Activated CD8-positive, alpha-beta memory T cell treated with anti-CD3 and anti-CD28 coated beads, Interleukin-2, amount 50 U/mL, for 1 hour (primary cell): ENCODE measurements around the gene MAD2L1.
"Not testable (repeated sequence)": the region's sequence is repeated elsewhere in the genome, so short reads cannot be mapped to it uniquely, and the experiment has no call there.

ENCODE experiments used
- DNase-seq: peaks from one replicate; pipeline ENCODE4 v3.0.0-alpha.2; 2020; ENCODE audit errors: extremely low read depth

MAD2L1 gene

DNA sequence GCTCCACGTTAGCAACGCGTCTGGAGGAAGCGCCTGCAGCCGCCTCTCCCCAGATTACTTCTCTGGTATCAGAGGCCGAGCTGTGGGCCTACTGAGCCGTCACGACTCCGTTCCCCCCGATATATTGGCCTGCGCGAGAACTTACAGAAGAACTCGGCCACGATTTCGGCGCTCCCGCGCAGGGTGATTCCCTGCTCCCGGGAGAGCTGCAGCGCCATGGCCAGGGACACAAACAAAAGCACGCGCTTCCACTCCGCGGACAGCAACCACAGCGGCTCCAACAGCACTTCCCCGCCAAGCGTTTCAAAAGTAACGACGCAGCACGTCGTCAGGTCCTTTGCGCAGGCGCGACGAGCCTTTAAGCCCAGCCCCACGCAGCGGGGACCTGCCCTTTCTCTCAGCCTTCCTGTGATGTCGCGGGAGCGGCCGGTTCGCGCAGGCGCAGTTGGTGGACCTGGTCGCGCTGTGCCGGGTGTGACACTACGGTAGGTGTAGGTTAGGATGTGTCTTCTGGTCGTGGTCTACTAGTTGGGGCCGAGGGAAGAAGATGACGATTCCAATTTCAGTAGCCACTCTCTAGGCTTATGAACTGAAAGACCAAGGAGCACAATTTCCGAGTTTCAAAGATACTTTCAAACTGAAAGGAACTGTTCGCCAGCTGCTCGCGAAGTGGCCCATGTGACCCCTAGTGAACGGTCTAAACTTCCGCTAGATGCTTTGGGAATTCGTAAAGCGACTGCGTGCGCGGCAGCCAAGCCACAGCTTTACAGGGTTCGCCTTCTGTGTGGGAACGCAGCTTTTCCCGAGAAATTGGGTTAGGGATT, at the start of gene MAD2L1:
TSS of gene MAD2L1 (minus strand) at position 332 of the 824 bp plus-strand sequence. CDS start at position 218, 114 bp downstream.
- peak; percentile 97 for DNase-seq

DNA sequence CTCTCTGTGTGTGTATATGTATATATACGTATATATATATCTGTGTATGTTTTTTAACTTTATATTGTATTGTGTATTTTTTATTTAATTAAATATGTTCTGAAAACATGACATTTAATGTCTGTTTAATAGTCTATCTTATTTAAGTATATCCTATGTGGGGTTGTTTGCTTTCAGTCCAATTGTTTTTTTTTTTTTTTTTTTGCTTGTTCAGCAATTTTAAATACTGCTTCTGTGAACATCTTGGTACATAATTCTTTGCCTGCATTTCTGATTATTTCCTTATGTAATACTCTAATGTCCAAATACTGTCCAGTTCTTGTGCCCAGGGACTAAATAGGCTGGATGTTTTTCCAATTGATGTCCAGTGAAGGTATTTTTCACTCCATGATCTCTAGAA, 45.1 kb upstream of the MAD2L1 start:
- DNase-seq: no peak

DNA sequence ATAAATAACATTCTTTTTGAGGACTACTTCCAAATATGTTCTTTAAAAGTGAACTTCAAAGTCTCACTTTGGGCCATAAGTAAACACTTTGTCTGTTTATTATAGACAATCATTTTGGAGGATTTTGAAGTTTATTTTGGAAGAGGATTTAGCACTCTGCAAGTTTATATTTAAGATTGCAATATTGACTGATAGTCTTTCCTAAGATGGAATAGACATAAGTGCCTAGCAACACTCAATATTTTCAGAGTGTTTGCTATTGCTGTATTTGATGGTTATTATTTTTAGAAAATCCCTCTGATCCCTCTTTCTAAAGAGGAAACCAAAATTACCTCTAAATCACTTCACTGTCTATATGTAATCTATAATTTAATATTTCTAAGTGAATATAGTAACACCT, 42.8 kb upstream of the MAD2L1 start:
- no peak for DNase-seq

DNA sequence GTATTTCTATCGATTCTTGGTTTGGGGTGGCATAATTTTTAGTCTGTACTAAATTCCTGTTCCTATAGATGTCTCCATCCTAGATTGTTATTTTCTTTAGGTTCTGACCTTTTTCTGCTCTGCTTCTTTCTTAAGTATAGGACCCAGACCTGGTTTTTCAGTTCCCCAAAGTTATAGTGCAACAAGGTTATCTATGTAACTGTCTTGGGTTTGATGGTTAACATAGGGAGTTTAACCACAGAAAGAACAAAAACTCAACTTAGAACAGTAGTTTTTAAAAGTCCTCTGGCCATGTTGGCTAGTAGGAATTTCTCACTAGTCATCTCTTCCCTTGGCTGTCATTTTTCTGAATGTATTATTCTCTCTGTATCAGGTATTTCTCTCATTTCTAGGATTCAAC, 38.8 kb upstream of the MAD2L1 start:
- no peak for DNase-seq

DNA sequence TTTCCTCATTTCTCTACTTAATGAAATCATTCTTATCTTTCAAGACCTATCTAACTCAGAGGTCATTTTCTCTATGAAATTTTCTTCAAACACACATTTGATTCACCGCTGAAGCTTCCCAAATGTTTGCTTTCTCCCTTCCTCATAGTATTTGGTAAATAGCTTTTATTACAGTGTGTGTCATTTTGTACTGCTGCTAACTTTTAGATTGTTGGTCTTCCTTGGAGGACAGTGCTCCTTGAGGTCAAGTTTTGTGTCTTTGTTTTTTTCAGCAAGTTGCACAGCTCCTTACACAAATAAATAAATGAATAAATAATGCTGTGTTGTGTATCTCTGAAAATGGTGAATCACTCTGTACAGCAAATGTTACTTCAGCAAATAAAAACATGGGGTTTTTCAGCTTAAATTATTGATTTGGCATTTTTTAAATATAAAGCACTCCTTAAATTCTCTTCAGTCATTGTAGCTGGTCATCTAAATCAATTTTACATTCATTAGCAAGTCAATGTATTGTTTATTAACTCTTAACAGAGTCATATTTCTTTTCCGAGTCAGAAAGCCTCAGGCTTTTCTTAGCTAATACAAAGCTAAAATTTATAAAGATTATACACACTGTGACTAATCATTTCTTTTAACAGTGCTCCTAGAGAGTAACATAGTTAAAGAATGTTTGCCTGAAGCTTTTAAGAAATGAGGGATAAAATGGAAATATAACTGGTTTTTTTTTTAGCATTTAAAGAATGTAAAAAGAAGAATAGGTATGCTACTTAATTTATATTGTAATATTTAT, 30.1 kb upstream of the MAD2L1 start:
- DNase-seq: no peak

DNA sequence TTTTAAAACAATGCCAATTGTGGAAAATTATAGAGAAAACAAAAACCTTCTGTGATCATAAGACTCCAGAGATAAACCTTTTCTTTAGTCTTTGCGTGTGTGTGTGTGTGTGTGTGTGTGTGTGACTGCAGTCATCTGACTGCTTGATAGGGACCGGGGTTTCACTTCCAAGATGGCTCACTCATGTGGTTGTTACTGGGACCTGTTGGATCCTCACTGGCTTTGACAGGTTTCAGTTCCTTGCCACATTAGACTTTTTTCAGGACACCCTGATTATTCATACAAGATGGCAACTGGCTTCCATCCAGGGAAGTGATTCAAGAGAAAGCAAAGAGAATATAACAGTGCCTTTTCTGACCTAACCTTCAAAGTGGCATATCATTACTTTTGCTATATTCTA, 21.9 kb upstream of the MAD2L1 start:
- no peak for DNase-seq

DNA sequence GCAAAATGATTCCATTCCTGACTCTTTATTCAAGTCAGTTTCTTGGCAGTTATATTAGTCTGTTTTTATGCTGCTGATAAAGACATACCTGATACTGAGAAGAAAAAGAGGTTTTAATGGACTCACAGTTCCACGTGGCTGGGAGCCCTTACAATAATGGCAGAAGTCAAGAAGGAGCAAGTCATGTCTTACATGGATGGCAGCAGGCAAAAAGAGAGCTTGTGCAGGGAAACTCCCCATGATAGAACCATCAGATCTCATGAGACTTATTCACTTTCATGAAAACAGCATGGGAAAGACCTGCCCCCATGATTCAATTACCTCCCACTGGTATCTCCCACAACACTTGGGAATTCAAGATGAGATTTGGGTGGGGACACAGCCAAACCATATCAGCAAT, 21.4 kb upstream of the MAD2L1 start:
- DNase-seq: not testable (repeated sequence)

DNA sequence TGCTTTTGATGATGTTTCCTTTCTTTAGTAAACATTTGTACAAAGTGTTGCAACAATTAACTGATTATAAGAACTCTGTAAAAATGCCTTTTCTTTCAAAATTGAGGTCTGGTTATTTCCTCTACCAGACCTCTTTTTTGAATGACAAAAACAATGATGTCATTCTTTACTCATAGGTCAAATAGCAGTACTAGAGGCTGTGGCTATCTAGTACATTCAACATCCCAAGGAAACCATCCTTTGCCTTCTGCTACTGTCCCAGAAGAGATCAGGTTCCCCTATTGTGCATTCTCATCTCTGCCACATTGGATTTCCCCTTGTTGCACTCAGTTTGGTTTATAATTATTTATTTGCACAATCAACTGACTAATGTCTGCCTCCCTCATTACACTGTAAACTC, 19.1 kb upstream of the MAD2L1 start:
- no peak for DNase-seq

DNA sequence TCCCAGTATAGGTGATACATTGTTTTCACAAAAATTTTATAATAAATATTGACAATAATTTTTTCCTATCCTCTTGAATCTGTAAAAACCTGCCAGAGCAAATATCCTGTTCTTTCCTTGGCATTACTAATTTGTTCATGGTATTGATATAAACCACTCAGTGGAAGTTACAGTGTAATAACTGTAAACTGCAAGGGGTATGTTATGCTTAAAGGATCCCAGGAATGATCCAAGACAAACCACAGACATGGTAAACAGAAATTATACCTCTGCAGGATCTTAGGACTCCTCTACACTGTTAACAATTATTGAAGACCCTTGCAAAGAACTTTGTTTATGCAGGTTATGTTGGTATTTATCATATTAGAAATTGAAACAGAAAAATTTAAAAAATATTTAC, 17.7 kb upstream of the MAD2L1 start:
- no peak for DNase-seq

DNA sequence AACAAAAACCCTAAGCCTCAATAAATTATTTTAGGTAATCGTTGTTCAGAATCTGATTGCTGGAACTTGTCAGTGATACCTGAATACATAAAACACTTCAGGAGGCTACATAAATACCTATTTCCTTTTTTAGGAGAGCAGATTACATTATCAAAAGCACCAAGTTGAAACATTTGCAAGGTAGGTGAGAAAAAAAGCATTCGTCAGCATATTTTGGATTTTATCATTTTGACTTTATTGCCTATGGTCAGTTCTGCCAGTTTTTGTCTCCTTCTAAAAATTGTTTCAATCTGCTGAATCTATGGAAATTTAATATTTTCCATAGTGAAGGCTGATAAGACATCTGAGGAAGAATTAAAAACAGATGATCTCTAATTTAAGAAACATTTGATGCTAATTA, 16.5 kb upstream of the MAD2L1 start:
- no peak for DNase-seq

DNA sequence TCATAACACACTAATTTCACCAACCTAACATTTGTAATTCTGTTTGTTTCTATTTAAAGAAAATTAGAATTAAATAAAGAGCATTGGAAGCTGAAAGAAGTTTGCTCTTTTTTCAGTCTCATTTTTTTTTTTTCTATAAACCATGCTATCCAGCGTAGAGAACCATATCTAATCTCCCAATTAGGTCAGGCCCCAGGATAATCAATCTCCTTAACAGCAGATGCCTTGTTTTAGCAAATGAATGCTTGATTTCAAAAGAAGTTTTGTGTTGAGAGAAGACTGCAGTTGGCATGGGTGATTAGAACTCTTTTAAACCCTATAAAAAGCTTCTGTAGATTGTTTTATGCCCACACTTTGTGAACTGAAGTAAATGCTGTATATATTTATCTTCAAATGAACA, 15.6 kb upstream of the MAD2L1 start:
- no peak for DNase-seq

DNA sequence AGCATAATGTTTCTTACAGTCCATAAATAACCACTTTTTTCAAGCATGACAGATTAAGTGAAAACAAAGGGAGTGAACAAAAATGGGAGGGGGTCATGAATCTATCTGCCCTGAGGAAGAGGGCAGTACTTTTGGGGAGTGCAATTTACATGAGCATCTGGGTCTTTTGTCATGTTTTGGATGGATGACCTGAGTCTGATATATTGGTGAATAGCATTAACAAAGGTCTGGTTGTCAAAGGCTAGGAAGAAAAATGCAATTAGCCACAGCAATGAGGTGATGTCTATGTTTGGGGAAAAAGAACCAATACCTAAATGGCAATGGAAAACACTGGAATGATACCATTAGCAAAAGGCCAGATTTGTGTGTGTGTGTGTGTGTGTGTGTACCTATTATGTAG, 15.1 kb upstream of the MAD2L1 start:
- no peak for DNase-seq

DNA sequence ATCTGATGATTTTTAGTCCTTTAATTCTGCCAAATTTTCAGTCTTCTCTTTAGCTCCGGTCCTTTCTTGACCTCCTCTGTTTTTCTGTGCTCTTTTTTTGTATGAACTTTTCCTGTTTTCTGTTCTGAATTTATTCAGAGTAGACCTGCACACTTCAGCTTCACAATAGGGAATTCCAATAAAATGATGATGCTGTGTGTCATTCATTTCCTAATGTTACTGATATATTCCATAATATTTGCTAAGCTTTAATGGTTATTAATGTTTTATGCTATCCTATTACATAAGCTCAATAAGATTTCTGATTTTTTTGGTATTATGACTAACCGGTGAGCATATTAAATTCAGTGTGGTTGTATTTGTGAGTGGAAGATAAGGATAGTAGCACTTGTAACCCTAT, 13.9 kb upstream of the MAD2L1 start:
- DNase-seq: no peak

DNA sequence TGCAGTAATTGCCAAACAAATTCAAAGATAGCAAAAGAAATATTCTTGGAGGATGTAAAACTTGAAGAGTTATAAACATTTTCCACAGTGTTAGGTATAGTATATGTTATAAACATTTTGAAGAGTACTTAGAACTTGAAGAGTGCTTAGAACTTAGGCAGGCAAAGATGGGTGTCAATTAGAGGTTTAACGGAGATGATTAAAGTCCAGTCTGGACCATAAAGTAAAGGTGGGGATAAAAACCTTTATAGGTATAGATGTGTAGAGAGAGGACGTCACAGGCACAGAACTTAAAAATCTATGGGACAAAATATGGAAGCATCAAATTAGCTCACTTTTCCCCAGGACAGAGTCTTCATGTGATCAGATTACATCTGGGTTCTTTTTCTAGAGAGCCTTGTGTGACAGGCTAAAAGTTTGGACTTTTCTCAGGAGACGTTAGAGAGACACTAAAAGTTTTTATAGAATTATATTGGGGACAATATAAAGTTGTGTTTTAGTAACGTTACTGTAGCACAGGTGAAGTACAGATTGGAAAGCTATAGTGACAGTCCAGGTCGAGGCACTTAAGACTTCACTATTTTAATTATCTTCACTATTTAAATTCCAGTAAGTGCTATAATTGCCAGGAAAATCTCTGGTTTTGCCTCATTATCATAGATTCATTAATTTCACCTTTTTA, 13.3 kb upstream of the MAD2L1 start:
- no peak for DNase-seq

DNA sequence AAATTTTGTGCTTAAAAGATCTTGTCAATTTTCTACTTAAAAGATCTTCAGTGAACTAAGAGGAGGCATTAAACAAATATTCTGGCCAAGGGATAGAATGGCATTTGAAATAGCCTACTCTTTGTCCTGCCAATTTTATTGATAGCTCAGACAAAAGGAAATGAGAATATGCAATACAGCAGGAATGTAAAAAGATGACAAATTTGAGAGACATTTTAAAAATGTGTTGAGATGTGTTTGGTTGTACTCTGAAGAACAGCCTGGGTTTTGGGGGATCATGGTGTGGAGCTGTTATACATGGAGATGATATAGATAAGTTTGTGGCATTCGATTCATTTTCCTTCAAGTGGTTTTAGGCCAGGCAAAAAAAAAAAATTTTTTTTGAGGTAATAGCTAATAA, 11.6 kb upstream of the MAD2L1 start:
- DNase-seq: no peak

DNA sequence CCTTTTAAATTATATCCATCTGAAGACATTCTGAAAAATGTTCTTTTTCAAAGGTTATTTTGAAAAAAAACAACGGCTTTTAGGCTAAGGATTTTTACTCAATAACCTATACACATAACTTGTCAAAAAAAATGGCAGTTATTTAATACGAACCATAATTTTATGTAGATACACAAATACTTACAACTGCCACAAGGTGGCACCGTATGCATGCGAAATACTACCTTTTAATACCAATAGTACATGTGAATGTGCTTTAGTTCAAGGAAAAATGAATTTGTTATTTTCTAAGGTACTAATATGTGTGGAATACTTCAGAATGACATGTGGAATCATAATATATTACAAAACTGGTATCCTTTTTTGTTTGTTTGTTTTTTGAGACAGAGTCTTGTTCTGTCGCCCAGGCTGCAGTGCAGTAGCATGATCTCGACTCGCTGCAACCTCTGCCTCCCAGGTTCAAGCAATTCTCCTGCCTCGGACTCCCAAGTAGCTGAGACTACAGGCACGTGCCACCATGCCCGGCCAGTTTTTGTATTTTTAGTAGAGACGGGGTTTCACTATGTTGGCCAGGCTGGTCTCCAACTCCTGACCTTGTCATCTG, 4.6 kb upstream of the MAD2L1 start:
- no peak for DNase-seq

DNA sequence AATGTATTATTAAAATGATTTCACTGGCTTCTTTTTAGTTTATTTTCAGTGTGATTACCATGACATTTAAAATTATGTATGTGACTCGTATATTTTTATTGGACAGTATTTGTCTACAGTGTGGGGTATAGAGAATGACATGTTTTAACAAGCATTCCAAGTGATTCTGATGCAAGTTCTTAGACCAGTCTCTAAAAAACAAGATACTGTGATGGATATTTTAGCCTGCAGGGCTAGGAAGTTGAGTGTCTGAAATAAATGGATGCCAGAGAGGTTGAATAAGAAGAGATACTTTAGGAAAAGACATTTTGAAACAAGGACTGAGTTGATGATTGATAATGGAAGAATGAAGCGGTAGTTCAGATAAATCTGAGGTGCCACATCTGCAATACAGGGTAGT, 3.5 kb upstream of the MAD2L1 start:
- DNase-seq: no peak

DNA sequence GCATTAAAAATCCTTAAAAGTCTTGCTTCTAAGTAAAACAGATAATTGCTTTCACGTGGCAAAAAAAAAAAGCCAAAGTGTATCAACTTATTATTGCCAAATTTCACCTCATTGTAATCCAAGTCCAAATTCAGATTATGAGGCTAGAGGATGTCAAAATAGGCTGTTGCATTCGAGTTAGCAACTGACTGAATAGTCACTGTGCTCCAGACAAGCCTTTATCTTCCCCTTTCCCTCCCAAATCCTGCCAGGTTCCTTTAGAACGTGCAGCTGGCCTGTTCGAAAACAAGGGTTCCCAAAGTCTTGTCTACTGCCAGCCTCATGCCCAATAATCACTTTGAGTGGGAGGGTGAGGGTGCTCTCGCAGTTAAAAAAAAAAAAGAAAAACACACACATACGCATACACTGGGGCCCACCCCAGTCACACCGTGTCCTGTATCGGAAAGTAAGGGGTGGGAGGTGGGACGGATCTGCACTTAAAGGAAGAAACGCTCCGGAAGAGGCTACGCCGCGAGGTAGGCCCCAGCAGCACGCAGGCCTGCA, 603 bp downstream of the MAD2L1 start:
- DNase-seq: no peak

DNA sequence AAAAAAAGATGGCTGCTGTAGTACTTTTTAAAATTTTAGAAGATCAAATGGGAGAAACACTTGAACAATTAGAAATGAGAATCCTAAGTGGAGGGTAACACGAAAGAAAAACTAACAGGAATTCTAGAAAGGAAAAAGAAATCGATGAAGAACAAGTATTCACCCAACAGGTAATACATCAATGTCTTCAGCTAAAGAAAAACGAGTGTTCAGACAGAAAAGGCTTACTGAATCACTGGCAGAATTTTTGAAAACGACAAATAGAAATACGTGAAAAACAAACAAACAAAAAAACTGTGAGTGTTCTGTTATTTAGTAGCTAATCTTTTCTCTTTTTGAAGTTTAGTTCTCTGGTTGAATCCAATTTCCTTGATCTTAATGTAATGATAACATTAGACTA, 1.8 kb downstream of the MAD2L1 start:
- no peak for DNase-seq

DNA sequence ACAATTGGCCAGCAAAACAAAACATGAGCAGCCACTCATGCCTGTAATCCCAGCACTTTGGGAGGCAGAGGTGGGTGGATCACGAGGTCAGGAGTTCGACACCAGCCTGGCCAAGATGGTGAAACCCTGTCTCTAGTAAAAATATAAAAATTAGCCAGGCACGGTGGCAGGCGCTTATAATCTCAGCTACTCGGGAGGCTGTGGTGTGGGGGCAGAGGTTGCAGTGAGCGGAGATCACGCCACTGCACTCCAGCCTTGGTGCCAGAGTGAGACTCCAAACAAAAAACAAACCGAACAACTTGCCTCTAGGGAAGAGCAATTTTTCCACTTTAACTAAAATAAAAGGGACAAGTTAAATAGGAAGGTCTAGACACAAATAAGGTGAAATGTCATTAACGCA, 2.9 kb downstream of the MAD2L1 start:
- not testable (repeated sequence) for DNase-seq

DNA sequence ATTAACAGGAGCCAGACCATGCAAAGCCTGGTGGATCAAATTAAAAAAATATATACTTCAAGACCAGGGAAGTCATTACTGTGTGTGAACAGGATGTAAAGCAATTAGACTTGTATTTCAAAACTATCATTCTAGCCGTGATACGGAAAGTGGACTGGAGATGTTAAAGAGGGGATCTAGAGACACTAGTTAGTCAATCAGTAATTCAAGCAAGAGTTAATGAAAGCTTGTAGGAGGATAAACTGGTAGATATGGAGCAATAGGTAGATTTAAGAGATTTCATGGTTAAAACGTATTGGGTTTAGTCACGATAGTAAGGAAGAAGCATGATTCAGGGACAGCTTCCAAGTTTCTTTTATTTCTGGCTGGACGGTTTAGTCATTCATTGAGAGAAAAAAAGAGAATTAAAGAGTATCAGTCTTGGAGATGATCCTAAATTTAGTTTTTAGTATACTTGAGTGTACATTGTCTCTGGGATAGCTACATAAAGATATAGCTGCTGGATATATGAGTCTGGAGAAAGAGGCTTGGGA, 3.9 kb downstream of the MAD2L1 start:
- no peak for DNase-seq

DNA sequence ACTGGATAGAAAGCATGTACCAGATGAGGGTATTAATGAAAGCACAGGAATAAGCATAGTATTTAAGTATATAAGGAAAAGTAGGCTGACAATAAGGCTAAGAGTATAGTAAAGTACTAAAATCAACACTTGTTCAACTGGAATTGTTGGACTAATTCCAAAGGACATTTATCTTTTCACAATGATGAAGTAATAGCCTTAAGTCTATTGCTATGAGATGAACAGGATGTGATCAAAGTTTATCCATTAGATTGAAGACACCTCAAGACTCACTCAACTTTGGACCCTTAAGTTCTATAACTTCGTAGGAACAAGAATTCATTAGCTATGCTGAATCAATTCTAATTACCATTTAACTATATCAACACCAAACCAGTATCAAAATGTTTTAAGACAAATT, 7.6 kb downstream of the MAD2L1 start:
- no peak for DNase-seq
